Kidney tubule cell (primary cell): ENCODE results near the gene NDUFS2.

Experiments used
- DNase-seq: peaks from one replicate; pipeline ENCODE4 v3.0.0-alpha.2; 2018; ENCODE audit warnings: low spot score

Gene NDUFS2

GRCh38 chr1:161196111-161196510 lies 6.1 kb upstream of the NDUFS2 start:
- no peak for DNase-seq

- DNase-seq, result no peak
Measured at GRCh38 chr1:161196521-161197451, 5.4 kb upstream of the NDUFS2 start.

- no peak for DNase-seq
Measured at GRCh38 chr1:161197560-161198193, 4.5 kb upstream of the NDUFS2 start.

DNA sequence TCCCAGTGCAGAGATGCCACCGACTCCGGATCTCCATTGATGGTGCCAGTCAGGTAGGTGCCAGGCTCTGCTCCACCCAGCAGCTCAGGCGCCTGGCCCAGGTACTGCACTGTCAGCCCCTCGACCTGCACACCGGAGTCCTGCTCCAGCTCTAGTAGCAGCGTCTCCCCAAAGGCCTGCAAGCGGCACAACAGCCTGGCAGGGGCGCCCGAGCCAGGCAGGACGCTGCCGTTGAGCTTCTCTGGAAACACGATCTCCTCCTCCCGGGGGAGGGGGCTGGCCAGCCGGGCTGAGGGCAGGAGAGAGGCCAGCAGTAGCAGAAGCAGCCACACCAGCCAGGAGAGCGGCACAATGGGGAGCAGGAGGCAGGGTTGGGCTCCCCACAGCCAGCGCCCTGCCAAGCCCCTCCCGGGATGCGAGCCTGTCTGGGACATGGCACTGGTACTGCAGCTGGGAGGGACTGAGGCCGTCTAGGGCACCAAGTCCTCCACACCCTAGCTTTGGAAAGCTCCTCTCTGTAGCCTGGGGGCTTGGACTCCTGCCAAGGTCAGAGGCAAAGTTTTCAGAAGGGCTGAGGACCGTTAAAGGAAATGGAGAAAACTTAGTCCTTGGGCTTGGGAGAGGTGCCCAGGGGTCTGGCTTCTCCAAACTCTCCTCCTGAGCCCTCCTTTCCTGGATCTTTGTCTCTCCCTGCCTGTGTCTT lies 3.8 kb upstream of the NDUFS2 start:
- DNase-seq, result no peak

DNA sequence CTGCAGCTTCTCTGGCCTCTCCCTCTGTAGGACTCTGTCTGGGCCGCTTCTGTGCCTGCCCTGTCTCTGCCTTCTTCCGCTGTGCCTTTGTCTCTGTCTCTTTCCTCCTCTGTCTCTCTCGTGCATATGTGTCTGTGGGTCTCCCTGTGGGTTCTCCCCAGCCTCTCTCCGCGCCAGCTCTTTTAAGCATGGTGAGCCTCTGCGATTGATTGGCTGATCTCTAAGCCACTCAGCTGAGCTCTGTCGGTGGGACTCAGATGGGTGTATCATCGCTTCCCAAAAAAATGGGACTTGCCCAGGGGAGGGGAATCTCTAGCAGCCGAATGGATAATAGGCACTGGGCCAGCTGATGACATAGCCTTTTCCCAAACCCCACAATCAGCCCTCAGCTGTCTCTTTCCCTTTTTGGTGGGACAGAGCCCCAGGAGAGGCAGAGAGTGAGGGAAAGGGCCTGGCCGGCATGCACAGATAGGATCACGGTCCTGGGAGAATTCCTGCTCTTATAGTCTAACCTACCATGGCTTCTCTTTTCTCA lies 3.2 kb upstream of the NDUFS2 start, which contains the start of gene ADAMTS4:
TSS of gene ADAMTS4 (minus strand) at position 158 of the 535 bp plus-strand sequence. CDS start 427 bp downstream, outside the sequence.
- no peak for DNase-seq

DNA sequence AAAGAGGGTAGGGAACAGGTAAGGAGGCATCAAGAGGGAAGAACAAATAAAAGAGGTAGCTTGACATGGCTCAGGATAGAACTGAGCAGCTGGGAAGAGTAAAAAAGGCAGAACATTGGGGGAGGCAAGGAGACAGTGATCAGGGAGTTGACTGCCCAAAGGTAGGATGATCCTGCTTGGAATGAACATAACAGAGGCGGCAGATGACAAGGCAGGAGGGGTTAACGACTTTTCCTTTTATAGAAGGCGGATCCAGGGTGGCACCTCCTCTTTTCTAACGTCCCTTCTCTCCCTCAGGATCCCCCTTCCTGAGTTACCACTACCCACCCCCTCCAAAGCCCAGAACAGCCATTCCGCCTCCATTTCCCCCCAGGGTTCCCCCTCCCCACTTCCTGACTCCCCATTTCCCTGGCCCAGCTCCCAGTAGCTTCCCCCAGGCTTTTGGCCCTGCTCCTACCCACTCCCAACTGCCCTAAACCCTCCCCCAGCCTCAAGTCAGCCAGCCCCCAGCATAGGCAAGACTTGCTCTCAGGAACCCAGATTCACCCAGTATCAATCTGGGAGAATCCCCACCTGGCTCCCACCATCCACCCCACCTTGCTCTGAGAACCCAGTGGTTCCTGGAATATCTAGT lies 2.5 kb upstream of the NDUFS2 start:
- DNase-seq, result no peak

DNA sequence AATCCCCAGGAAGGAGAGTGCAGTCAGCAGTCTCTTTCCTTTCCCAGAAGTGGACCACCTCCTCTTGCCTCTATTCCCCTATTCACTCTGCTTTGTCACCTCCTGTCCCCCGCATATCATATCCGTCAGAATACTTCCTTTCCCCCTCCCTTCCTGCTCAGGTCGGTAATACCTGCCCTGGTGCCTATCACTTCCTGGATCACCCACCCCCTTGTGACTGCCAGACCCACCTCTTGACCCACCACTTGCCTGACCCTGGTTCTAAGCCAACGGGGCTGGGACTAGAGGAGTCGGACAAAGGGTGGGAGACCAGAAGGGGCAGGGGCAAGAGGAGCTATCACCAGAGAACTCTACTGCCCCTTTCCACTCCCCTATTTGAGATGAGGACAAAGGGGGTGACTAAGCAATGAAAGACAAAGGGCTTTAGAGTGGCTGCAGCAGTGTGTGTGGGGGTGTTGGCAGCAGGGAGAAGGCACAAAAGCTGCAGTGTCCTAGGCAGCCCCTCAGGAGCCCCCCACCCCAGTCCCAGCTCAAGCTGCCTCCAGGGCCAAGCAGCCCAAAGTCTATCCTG lies 1.7 kb upstream of the NDUFS2 start:
- DNase-seq, result no peak

GRCh38 chr1:161200992-161201835 lies 953 bp upstream of the NDUFS2 start:
- DNase-seq, result no peak

DNA sequence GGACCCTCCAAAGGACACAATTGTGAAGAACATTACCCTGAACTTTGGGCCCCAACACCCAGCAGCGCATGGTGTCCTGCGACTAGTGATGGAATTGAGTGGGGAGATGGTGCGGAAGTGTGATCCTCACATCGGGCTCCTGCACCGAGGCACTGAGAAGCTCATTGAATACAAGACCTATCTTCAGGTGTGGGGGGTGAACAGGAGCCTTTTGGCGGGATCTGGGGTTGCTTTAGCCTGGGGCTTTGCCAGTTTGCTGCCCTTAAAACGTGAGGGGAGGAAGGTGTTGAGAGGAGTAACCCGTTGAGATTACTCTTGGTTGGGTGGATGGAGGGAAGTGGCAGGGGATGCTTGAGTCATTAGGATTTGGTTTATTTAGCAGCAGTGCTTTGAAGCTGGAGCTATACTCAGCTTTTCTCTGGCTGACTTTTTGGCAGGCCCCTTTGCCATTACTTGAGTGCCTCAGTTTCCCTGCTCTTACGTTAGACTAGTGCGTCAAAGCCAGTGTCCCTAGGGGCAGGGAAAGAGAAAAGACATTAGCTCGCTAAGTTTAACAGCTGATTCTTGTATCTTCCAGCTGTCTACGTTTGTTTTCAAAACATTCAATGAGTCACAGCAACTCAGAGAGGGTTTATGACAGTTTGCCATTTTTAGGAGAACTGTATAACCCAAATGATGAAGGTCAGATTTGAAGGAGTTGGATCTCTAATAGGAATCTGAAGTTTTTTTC lies 4.4 kb downstream of the NDUFS2 start:
- DNase-seq, result no peak

DNA sequence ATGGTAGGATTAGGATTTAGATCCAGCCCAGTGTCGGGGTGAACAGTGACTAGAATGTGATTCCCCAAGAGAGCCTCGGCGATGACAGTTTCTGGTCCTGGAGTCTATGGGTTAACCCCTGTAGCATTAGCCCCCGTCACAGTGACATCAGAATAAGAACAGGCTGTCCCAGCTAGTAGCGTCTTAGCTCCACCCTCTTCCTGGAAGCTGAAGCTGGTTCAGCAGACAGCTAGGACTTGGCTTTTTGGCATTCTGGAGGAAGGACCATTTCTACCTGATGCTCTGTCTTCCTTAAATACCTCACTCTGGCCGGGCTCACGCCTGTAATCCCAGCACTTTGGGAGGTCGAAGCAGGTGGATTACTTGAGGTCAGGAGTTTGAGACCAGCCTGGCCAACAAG lies 5.0 kb downstream of the NDUFS2 start:
- DNase-seq, result no peak

DNA sequence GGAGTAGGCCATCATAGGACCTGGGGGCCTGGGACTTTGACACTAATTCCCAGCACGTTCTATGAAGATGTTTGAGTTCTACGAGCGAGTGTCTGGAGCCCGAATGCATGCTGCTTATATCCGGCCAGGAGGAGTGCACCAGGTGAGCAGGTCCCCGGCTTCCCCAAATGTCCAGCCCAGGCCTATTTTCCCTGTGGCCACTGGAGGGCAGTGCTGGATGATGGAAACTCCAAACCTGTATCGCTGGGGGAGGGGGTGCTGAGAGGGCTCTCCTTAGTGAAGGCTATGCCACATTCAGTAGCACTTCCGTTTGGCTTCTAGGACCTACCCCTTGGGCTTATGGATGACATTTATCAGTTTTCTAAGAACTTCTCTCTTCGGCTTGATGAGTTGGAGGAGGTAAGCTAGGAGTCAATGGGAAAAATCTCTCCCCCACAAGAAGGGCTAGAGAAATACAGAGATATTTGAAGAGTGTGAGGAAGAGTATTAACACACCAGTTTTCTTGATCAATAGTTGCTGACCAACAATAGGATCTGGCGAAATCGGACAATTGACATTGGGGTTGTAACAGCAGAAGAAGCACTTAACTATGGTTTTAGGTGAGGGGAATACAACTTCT lies 7.7 kb downstream of the NDUFS2 start:
- DNase-seq, result peak; percentile 77

GRCh38 chr1:161214369-161214768 lies 12.2 kb downstream of the NDUFS2 start:
- DNase-seq, result no peak

DNA sequence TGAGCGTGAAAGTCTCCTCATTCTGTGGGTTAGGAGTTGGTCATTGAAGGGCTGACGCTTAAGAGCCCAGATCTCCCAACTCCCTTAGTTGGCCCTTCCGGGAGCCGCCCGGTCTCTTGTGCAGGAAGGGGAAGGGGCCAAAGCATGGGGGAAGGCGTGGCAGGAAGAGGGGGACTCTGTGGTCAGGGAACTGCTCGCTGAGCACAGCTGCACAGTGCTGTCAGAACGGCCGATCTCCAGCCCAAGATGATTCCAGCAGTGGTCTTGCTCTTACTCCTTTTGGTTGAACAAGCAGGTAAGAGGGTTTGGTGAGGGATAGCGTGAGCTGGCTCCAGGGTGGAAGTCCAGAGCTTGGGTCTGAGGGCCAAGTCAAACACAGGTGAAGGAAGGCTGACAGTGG lies 12.9 kb downstream of the NDUFS2 start, which contains the start of gene FCER1G:
TSS of gene FCER1G (plus strand) at position 220 of the 400 bp plus-strand sequence. CDS start at position 247, 27 bp downstream.
- no peak for DNase-seq

GRCh38 chr1:161216945-161217712 lies 15.0 kb downstream of the NDUFS2 start:
- peak; percentile 77 for DNase-seq

- DNase-seq, result no peak
Measured at GRCh38 chr1:161217831-161218230, 15.7 kb downstream of the NDUFS2 start.

DNA sequence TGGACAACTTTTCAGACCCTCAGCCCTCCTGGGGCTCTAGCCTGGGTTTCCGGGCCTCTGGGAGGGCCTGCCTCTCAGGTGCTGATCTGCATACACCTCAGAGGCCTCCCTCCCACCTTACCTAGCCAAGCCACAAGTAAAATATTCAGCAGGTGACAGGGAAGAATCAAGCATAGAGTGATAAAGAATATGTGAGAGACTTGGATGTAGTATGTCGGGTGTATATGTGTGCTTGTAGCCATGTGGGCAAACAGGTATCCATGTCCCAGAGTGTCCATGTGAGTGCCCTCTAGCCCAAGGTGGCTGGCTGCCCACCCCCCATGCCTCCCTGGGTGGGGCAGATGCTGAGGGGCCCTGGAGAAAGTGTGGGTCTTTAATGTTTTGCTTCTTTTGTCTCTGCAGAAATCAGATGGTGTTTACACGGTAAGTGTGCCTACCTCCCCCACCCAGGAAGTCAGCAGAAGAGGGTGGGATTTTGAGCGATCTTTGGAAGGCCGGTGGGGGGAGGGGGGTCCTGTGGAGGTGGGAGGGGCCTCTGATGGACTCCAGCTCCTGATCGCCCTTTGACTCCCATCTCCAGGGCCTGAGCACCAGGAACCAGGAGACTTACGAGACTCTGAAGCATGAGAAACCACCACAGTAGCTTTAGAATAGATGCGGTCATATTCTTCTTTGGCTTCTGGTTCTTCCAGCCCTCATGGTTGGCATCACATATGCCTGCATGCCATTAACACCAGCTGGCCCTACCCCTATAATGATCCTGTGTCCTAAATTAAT lies 16.3 kb downstream of the NDUFS2 start:
- DNase-seq, result no peak

DNA sequence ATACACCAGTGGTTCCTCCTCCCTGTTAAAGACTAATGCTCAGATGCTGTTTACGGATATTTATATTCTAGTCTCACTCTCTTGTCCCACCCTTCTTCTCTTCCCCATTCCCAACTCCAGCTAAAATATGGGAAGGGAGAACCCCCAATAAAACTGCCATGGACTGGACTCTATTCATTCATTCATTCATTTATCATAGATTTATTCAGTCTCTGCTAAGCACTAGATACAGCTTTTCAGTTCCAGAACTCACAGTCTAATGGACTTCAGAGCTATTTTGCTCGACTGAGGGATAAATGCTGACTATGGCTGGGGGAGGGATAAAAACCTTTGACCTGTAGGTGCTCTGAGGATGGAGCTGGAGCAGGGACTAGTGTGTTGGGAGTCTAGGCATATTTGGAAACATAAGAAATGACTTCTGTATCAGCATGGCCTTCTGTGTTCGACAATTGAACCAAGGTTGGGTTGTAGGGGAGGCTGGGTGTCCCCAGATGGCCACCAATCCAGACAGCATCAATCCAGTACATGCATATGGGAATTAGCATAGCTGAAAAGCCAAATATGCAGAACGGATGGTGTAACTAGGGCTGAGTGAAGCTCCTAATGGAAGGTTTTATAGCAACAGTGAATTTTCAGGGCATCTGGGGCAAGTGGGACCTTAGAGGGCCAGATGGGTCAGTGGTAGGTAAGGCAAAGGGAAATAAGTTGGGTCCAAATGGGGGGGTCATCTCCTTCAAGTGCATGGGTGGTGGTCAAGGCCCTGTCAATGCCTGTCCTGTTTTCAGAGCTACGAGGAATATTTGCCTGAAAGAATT lies 17.1 kb downstream of the NDUFS2 start:
- DNase-seq, result no peak
